Measurements from ENCODE around the gene NSA2.

DNA sequence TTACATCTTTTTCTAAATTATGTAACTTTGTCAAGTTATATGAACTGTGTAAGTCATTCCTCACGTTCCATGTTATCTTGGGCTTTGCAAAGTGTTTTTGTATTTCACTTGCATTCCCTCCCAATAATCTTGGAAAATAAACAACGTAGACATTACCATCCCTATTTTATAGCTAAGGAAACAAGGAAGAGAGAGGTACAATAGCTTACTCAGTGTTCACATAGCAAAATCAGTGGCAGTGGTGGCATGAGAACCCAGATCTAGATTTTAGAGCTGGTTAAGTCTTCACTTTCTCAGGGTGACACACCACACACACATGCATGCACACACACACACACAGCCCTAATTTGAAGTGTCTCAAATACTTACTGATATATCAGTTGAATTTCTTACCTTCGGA, 34.1 kb downstream of the NSA2 start:
- TF ChIP-seq, protein P1, sequence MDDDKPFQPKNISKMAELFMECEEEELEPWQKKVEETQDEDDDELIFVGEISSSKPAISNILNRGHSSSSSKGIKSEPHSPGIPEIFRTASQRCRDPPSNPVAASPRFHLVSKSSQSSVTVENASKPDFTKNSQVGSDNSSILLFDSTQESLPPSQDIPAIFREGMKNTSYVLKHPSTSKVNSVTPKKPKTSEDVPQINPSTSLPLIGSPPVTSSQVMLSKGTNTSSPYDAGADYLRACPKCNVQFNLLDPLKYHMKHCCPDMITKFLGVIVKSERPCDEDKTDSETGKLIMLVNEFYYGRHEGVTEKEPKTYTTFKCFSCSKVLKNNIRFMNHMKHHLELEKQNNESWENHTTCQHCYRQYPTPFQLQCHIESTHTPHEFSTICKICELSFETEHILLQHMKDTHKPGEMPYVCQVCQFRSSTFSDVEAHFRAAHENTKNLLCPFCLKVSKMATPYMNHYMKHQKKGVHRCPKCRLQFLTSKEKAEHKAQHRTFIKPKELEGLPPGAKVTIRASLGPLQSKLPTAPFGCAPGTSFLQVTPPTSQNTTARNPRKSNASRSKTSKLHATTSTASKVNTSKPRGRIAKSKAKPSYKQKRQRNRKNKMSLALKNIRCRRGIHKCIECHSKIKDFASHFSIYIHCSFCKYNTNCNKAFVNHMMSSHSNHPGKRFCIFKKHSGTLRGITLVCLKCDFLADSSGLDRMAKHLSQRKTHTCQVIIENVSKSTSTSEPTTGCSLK (tag by site-specific recombination; IDR thresholded peaks at IDR 0.05), result no peak
- TF ChIP-seq, protein P2, sequence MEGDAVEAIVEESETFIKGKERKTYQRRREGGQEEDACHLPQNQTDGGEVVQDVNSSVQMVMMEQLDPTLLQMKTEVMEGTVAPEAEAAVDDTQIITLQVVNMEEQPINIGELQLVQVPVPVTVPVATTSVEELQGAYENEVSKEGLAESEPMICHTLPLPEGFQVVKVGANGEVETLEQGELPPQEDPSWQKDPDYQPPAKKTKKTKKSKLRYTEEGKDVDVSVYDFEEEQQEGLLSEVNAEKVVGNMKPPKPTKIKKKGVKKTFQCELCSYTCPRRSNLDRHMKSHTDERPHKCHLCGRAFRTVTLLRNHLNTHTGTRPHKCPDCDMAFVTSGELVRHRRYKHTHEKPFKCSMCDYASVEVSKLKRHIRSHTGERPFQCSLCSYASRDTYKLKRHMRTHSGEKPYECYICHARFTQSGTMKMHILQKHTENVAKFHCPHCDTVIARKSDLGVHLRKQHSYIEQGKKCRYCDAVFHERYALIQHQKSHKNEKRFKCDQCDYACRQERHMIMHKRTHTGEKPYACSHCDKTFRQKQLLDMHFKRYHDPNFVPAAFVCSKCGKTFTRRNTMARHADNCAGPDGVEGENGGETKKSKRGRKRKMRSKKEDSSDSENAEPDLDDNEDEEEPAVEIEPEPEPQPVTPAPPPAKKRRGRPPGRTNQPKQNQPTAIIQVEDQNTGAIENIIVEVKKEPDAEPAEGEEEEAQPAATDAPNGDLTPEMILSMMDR (tag by site-specific recombination; IDR thresholded peaks at IDR 0.05), result no peak
- no peak for TF ChIP-seq ZBTB21 (tag by site-specific recombination; IDR thresholded peaks at IDR 0.05)
- TF ChIP-seq, protein P3, sequence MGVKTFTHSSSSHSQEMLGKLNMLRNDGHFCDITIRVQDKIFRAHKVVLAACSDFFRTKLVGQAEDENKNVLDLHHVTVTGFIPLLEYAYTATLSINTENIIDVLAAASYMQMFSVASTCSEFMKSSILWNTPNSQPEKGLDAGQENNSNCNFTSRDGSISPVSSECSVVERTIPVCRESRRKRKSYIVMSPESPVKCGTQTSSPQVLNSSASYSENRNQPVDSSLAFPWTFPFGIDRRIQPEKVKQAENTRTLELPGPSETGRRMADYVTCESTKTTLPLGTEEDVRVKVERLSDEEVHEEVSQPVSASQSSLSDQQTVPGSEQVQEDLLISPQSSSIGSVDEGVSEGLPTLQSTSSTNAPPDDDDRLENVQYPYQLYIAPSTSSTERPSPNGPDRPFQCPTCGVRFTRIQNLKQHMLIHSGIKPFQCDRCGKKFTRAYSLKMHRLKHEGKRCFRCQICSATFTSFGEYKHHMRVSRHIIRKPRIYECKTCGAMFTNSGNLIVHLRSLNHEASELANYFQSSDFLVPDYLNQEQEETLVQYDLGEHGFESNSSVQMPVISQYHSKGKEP (tag by site-specific recombination; IDR thresholded peaks at IDR 0.05), result no peak
- no peak for TF ChIP-seq KLF16 (tag by site-specific recombination; IDR thresholded peaks at IDR 0.05)
- TF ChIP-seq, protein P4, sequence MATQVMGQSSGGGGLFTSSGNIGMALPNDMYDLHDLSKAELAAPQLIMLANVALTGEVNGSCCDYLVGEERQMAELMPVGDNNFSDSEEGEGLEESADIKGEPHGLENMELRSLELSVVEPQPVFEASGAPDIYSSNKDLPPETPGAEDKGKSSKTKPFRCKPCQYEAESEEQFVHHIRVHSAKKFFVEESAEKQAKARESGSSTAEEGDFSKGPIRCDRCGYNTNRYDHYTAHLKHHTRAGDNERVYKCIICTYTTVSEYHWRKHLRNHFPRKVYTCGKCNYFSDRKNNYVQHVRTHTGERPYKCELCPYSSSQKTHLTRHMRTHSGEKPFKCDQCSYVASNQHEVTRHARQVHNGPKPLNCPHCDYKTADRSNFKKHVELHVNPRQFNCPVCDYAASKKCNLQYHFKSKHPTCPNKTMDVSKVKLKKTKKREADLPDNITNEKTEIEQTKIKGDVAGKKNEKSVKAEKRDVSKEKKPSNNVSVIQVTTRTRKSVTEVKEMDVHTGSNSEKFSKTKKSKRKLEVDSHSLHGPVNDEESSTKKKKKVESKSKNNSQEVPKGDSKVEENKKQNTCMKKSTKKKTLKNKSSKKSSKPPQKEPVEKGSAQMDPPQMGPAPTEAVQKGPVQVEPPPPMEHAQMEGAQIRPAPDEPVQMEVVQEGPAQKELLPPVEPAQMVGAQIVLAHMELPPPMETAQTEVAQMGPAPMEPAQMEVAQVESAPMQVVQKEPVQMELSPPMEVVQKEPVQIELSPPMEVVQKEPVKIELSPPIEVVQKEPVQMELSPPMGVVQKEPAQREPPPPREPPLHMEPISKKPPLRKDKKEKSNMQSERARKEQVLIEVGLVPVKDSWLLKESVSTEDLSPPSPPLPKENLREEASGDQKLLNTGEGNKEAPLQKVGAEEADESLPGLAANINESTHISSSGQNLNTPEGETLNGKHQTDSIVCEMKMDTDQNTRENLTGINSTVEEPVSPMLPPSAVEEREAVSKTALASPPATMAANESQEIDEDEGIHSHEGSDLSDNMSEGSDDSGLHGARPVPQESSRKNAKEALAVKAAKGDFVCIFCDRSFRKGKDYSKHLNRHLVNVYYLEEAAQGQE (tag by site-specific recombination; IDR thresholded peaks at IDR 0.05), result no peak
- TF ChIP-seq SP3 (tag by site-specific recombination; IDR thresholded peaks at IDR 0.05), result no peak
- no peak for TF ChIP-seq ZNF654 (tag by site-specific recombination; IDR thresholded peaks at IDR 0.05; ENCODE audit: low read depth)
- no peak for TF ChIP-seq ZNF157 (tag by site-specific recombination; IDR thresholded peaks at IDR 0.05)
- TF ChIP-seq ZNF501 (tag by site-specific recombination; IDR thresholded peaks at IDR 0.05), result no peak
- TF ChIP-seq ZNF335 (tag by site-specific recombination; conservative IDR thresholded peaks at IDR 0.05), result no peak
- TF ChIP-seq, protein P5, sequence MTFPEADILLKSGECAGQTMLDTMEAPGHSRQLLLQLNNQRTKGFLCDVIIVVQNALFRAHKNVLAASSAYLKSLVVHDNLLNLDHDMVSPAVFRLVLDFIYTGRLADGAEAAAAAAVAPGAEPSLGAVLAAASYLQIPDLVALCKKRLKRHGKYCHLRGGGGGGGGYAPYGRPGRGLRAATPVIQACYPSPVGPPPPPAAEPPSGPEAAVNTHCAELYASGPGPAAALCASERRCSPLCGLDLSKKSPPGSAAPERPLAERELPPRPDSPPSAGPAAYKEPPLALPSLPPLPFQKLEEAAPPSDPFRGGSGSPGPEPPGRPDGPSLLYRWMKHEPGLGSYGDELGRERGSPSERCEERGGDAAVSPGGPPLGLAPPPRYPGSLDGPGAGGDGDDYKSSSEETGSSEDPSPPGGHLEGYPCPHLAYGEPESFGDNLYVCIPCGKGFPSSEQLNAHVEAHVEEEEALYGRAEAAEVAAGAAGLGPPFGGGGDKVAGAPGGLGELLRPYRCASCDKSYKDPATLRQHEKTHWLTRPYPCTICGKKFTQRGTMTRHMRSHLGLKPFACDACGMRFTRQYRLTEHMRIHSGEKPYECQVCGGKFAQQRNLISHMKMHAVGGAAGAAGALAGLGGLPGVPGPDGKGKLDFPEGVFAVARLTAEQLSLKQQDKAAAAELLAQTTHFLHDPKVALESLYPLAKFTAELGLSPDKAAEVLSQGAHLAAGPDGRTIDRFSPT (tag by site-specific recombination; IDR thresholded peaks at IDR 0.05), result no peak
